H9 (cell line): ENCODE data around the gene SEMA3A. TPM values are rescaled to one million over a fixed set of nuclear protein-coding genes. Genes with fewer than 3 reads are reported as not detected.

ENCODE experiments used
- DNase-seq: peaks from one replicate; pipeline ENCODE4 v3.0.0-alpha.2; 2017
- H2AFZ ChIP-seq: one replicate; pipeline ENCODE4 v1.6.1; 2013; ENCODE audit warnings: mild to moderate bottlenecking, low read length, control low read depth, moderate library complexity
- H2AK5ac ChIP-seq: 2 replicates; pipeline ENCODE4 v1.6.1; 2013; ENCODE audit warnings: low read length, control low read depth, mixed read lengths; ENCODE audit not compliant: insufficient read length
- H2BK120ac ChIP-seq: one replicate; pipeline ENCODE4 v1.6.1; 2013; ENCODE audit warnings: low read depth, mild to moderate bottlenecking, low read length, control low read depth, inconsistent platforms; ENCODE audit not compliant: poor library complexity, severe bottlenecking
- H2BK12ac ChIP-seq: 2 replicates; pipeline ENCODE4 v1.6.1; 2013; ENCODE audit warnings: low read length, control low read depth, mixed read lengths, low read depth; ENCODE audit not compliant: insufficient read length
- H2BK15ac ChIP-seq: 2 replicates; pipeline ENCODE4 v1.6.1; 2013; ENCODE audit warnings: low read depth, low read length, control low read depth
- H2BK20ac ChIP-seq: one replicate; pipeline ENCODE4 v1.6.1; 2013; ENCODE audit warnings: low read depth, mild to moderate bottlenecking, low read length, control low read depth, inconsistent platforms; ENCODE audit not compliant: poor library complexity, severe bottlenecking
- H2BK5ac ChIP-seq: 2 replicates; pipeline ENCODE4 v1.6.1; 2013; ENCODE audit warnings: low read length, control low read depth, mixed read lengths; ENCODE audit not compliant: insufficient read length
- H3K14ac ChIP-seq: 2 replicates; pipeline ENCODE4 v1.6.1; 2013; ENCODE audit warnings: low read length, control low read depth; ENCODE audit not compliant: insufficient read depth
- H3K18ac ChIP-seq: 2 replicates; pipeline ENCODE4 v1.6.1; 2013; ENCODE audit warnings: low read depth, mild to moderate bottlenecking, mixed read lengths, low read length, control low read depth; ENCODE audit not compliant: insufficient read length
- H3K23ac ChIP-seq: 2 replicates; pipeline ENCODE4 v1.6.1; 2013; ENCODE audit warnings: low read length, control low read depth, mixed read lengths, low read depth; ENCODE audit not compliant: insufficient read length
- H3K23me2 ChIP-seq: 2 replicates; pipeline ENCODE4 v1.6.1; 2013; ENCODE audit warnings: low read depth, mild to moderate bottlenecking, mixed read lengths, low read length, control low read depth; ENCODE audit not compliant: insufficient read length, poor library complexity, severe bottlenecking
- H3K27ac ChIP-seq: 2 replicates; pipeline ENCODE4 v1.5.1; 2013; ENCODE audit warnings: low read length, control low read depth, mixed read lengths, low read depth; ENCODE audit not compliant: insufficient read length
- H3K27me3 ChIP-seq: 2 replicates; pipeline ENCODE4 v1.6.1; 2013; ENCODE audit warnings: low read length, control low read depth, inconsistent platforms; ENCODE audit not compliant: insufficient read depth
- H3K4ac ChIP-seq: 2 replicates; pipeline ENCODE4 v1.6.1; 2013; ENCODE audit warnings: low read depth, mild to moderate bottlenecking, control low read depth, inconsistent platforms, low read length, moderate library complexity
- H3K4me1 ChIP-seq: 2 replicates; pipeline ENCODE4 v1.6.1; 2013; ENCODE audit warnings: low read length, control low read depth, inconsistent platforms; ENCODE audit not compliant: insufficient read depth
- H3K4me2 ChIP-seq: 2 replicates; pipeline ENCODE4 v1.6.1; 2013; ENCODE audit warnings: low read length, control low read depth, mixed read lengths; ENCODE audit not compliant: insufficient read length, insufficient read depth
- H3K56ac ChIP-seq: 2 replicates; pipeline ENCODE4 v1.6.1; 2013; ENCODE audit warnings: low read depth, mild to moderate bottlenecking, mixed read lengths, low read length, control low read depth; ENCODE audit not compliant: insufficient read length
- H3K79me1 ChIP-seq: 2 replicates; pipeline ENCODE4 v1.6.1; 2013; ENCODE audit warnings: low read depth, mild to moderate bottlenecking, moderate library complexity, low read length, control low read depth, inconsistent platforms; ENCODE audit not compliant: insufficient read depth, poor library complexity, severe bottlenecking
- H3K79me2 ChIP-seq: 2 replicates; pipeline ENCODE4 v1.6.1; 2013; ENCODE audit warnings: low read length, control low read depth, inconsistent platforms; ENCODE audit not compliant: insufficient read depth
- H3K9ac ChIP-seq: 2 replicates; pipeline ENCODE4 v1.6.1; 2013; ENCODE audit warnings: low read length, control low read depth, mixed read lengths; ENCODE audit not compliant: insufficient read length; ENCODE audit errors: extremely low read depth
- H3K9me3 ChIP-seq: one replicate; pipeline ENCODE4 v1.6.1; 2013; ENCODE audit warnings: low read depth, low read length, inconsistent platforms; ENCODE audit not compliant: control insufficient read depth
- H3T11ph ChIP-seq: one replicate; pipeline ENCODE4 v1.6.1; 2013; ENCODE audit warnings: mild to moderate bottlenecking, low read length, control low read depth, inconsistent platforms
- H4K20me1 ChIP-seq: one replicate; pipeline ENCODE4 v1.6.1; 2013; ENCODE audit not compliant: control insufficient read depth, insufficient read length, insufficient read depth
- H4K5ac ChIP-seq: 2 replicates; pipeline ENCODE4 v1.6.1; 2013; ENCODE audit warnings: low read depth, mild to moderate bottlenecking, mixed read lengths, low read length, control low read depth; ENCODE audit not compliant: insufficient read length
- H4K8ac ChIP-seq: replicated peaks from 2 replicates; pipeline ENCODE4 v1.6.1; 2013; ENCODE audit warnings: low read length, control low read depth, mixed read lengths, low read depth; ENCODE audit not compliant: insufficient read length
- H4K91ac ChIP-seq: 2 replicates; pipeline ENCODE4 v1.6.1; 2013; ENCODE audit warnings: low read depth, mild to moderate bottlenecking, moderate library complexity, mixed read lengths, low read length, control low read depth; ENCODE audit not compliant: insufficient read length
- H3K27ac Mint-ChIP-seq, 3 experiments: 2 replicates in 2 of 3; 3 replicates in 1 of 3; pipeline ENCODE4 v1.8.0; 2020 to 2021; ENCODE audit warnings: mixed read lengths in 3 of 3, mild to moderate bottlenecking in 1 of 3, moderate library complexity in 1 of 3
- H3K27me3 Mint-ChIP-seq: 2 replicates; pipeline ENCODE4 v1.8.0; 2021; ENCODE audit warnings: low read depth, mild to moderate bottlenecking, moderate library complexity, mixed read lengths
- H3K36me3 Mint-ChIP-seq, 3 experiments: 2 replicates in 2 of 3; 3 replicates in 1 of 3; pipeline ENCODE4 v1.8.0; 2020 to 2021; ENCODE audit warnings: low read depth in 3 of 3, mixed read lengths in 3 of 3; ENCODE audit not compliant: insufficient read depth in 1 of 3
- H3K4me1 Mint-ChIP-seq, 2 experiments: 2 replicates each; pipeline ENCODE4 v1.8.0; 2020; ENCODE audit warnings: mixed read lengths in 2 of 2
- H3K4me3 Mint-ChIP-seq, 2 experiments: 2 replicates in 1 of 2; 3 replicates in 1 of 2; pipeline ENCODE4 v1.8.0; 2020 to 2021; ENCODE audit warnings: mild to moderate bottlenecking in 2 of 2, mixed read lengths in 2 of 2, moderate library complexity in 1 of 2
- H3K9me3 Mint-ChIP-seq, 2 experiments: 2 replicates in 1 of 2; 3 replicates in 1 of 2; pipeline ENCODE4 v1.8.0; 2020; ENCODE audit warnings: mild to moderate bottlenecking in 2 of 2, mixed read lengths in 2 of 2, moderate library complexity in 1 of 2
- WGBS: extraction: QIAGEN DNeasy Blood & Tissue Kit; methylation state at CpG from one replicate; pipeline ENCODE4 v1.1.7; 2013; ENCODE audit warnings: missing lambda C conversion rate, low lambda C conversion rate, mixed read lengths; ENCODE audit not compliant: insufficient read length; ENCODE audit errors: extremely low coverage; 5-methylcytosine and 5-hydroxymethylcytosine counted together
- total RNA-seq: library from RNA; stranded (reverse); gene quantifications from 2 replicates; pipeline ENCODE4 v1.2.1, GENCODE V29; 2021
- TF ChIP-seq, protein P1 (sequence below): fragments of 200-600 bp; sonication (generic); conservative IDR thresholded peaks from 3 replicates; pipeline ENCODE4 v1.8.0; 2021; ENCODE audit warnings: antibody characterized with exemption, mild to moderate bottlenecking

The SEMA3A gene
- total RNA-seq, 1 experiment from 2014 or later: 60.0 TPM

DNA sequence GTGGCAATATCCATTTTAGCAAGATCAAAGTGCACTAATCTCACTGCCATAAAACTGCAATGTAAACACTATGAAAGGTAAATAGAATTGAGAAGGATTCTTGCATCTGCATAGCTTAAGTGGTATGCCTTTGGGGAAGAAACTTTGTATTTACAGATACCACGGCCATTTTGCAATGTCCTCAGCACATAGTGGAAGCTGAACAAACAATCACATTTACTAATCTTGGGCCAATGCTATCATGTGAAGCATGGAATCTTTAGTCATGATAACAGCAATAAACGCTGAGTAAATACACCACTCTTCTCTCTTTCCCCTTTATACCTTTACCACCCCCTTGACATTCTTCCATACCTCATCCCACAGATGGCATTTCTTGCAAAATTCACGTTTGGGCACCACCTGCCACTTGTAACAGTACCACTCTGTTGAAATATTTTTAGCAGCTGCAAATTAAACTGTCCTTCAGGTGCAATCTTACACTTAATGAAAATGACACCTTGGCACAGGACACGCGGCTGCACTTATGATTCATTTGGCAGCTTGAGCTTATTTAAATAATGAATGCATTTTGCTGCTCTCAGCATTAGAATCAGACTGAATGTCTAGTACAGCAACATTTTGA is 171.8 kb downstream of the SEMA3A start:
- Mint-ChIP-seq H3K4me3 (no peak overlapping the region), H3K27me3 (no peaks in the 10 kb centered on the region), H3K4me1 (peaks cover 8% of the 10 kb centered on the region in 2 experiments), H3K27ac (peak overlapping the region in 1 of 3 experiments; percentile 60; a peak in 2 of 7 replicates), H3K36me3 (peaks cover 7 to 20% (median 13%) of the 10 kb centered on the region in 3 experiments; a peak in 6 of 7 replicates), H3K9me3 (no peaks in the 10 kb centered on the region)
- H2BK20ac ChIP-seq: no peak overlapping the region
- DNase-seq: no peak
- no peak overlapping the region for H2AK5ac ChIP-seq
- H2BK5ac ChIP-seq: peak overlapping the region; percentile 38
- TF ChIP-seq, protein P1, sequence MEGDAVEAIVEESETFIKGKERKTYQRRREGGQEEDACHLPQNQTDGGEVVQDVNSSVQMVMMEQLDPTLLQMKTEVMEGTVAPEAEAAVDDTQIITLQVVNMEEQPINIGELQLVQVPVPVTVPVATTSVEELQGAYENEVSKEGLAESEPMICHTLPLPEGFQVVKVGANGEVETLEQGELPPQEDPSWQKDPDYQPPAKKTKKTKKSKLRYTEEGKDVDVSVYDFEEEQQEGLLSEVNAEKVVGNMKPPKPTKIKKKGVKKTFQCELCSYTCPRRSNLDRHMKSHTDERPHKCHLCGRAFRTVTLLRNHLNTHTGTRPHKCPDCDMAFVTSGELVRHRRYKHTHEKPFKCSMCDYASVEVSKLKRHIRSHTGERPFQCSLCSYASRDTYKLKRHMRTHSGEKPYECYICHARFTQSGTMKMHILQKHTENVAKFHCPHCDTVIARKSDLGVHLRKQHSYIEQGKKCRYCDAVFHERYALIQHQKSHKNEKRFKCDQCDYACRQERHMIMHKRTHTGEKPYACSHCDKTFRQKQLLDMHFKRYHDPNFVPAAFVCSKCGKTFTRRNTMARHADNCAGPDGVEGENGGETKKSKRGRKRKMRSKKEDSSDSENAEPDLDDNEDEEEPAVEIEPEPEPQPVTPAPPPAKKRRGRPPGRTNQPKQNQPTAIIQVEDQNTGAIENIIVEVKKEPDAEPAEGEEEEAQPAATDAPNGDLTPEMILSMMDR: no peak
- H2AFZ ChIP-seq: no peak overlapping the region
- H3K56ac ChIP-seq: no peak overlapping the region
- H3K9me3 ChIP-seq: no peaks in the 10 kb centered on the region
- no peak overlapping the region for H2BK120ac ChIP-seq
- H3K14ac ChIP-seq: no peak overlapping the region
- H3K27me3 ChIP-seq: no peaks in the 10 kb centered on the region
- no peak overlapping the region for H4K5ac ChIP-seq
- no peak overlapping the region for H3K27ac ChIP-seq
- no peak overlapping the region for H3K4ac ChIP-seq
- H4K20me1 ChIP-seq: no peaks in the 10 kb centered on the region
- H2BK12ac ChIP-seq: no peak overlapping the region
- H3K9ac ChIP-seq: no peak overlapping the region
- H3K18ac ChIP-seq: no peak overlapping the region
- no peaks in the 10 kb centered on the region; the same call in 1 of the 2 replicates for H3K4me1 ChIP-seq
- H3K79me1 ChIP-seq: no peaks in the 10 kb centered on the region
- no peak overlapping the region for H3K4me2 ChIP-seq
- H4K8ac ChIP-seq: no peak overlapping the region
- H3T11ph ChIP-seq: no peak overlapping the region
- no peak overlapping the region for H2BK15ac ChIP-seq
- no peak overlapping the region for H3K23ac ChIP-seq
- H4K91ac ChIP-seq: no peak overlapping the region
- no peaks in the 10 kb centered on the region for H3K23me2 ChIP-seq
- WGBS: no CpG with 5 or more reads among the region's 5 CpGs
- H3K79me2 ChIP-seq: no peaks in the 10 kb centered on the region
